ENCODE measurements around the gene TNNI3.

Gene TNNI3

DNA sequence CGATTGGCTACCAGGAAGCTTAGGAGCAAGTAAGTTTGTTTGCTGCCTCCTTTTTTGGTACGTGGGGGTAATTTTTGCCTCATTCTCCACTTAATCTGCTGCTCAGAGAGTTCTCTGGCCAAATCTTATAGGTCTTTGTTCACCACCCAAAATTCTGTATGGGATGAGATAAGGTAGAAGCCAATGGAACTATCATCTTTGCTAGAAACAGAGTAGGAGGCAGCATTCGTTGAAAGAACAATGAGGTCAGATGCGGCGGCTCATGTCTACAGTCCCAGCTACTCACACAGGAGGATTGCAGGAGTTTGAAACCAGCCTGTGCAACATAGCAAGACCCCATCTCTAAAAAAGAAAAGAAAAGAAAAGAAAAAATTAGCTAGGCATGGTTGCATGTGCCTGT, 13.9 kb upstream of the TNNI3 start:
- FAIRE-seq (no peak), DNase-seq (ENCODE audit: insufficient read length) (no peak)
- TF ChIP-seq TAF1 (IDR thresholded peaks at IDR 0.05; ENCODE audit: borderline replicate concordance, low read depth, low read length) (no peak), POLR2A (IDR thresholded peaks at IDR 0.05; ENCODE audit: low read depth, low read length) (no peak), POLR2AphosphoS5 (IDR thresholded peaks at IDR 0.05; ENCODE audit: low read depth, low read length) (no peak)

DNA sequence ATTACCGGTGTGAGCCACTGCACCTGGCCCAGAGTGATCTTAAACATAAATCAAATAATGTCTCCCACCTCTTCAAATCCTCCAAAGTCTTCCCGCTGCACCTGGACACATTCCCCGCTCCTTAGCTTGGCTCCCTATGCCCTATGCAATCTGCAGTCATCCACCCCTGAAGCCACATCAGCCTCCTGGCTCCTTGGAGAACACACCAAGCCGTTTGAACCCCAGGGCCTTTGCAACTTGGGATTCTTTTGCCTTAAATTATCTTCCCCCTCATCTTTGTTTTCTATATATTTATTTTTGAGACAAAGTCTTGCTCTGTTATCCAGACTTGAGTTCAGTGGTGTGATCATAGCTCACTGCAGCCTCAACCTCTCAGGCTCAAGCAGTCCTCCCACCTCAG, 11.6 kb upstream of the TNNI3 start:
- no peak for FAIRE-seq
- TF ChIP-seq POLR2AphosphoS5 (IDR thresholded peaks at IDR 0.05; ENCODE audit: low read depth, low read length) (no peak), TAF1 (IDR thresholded peaks at IDR 0.05; ENCODE audit: borderline replicate concordance, low read depth, low read length) (no peak), POLR2A (IDR thresholded peaks at IDR 0.05; ENCODE audit: low read depth, low read length) (no peak)
- DNase-seq (ENCODE audit: insufficient read length), result no peak

GRCh38 chr19:55166530-55167268, 9.2 kb upstream of the TNNI3 start, which contains the start of gene DNAAF3:
Gene DNAAF3 (minus strand): TSS chr19:55166613. CDS start chr19:55166413, 200 bp downstream.
- no peak for TF ChIP-seq POLR2A (IDR thresholded peaks at IDR 0.05; ENCODE audit: low read depth, low read length)
- no peak for TF ChIP-seq POLR2AphosphoS5 (IDR thresholded peaks at IDR 0.05; ENCODE audit: low read depth, low read length)
- no peak for TF ChIP-seq TAF1 (IDR thresholded peaks at IDR 0.05; ENCODE audit: borderline replicate concordance, low read depth, low read length)
- FAIRE-seq (no peak), DNase-seq (ENCODE audit: insufficient read length) (peak; percentile 89)

DNA sequence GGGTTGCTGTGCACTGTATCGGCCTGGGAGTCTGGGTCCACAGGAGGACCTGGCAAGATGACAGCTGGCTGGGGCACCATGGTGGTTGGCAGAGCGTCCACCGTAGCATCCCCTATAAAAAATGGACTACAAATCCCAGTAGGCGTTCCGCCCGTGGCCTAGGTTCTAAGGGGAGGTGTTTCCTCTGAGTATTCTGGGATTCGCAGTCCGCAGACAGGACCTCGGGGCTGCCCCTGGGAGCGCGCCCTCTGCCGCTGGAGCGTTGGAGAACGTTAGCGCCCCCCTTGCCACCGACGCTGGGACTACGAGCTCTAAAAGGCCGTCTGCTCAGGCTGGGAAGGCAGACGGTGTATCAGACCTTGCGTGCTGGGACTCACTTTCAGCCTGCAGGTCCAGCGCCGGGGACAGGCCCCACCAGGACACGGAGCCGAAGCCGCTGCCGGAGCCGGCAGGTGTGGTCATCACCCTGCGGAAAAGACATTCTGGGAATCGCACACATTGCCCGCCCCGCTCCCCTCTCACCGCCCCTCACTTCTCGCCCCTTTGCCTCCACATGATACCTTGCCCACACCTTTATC, 8.5 kb upstream of the TNNI3 start:
- no peak for FAIRE-seq

DNA sequence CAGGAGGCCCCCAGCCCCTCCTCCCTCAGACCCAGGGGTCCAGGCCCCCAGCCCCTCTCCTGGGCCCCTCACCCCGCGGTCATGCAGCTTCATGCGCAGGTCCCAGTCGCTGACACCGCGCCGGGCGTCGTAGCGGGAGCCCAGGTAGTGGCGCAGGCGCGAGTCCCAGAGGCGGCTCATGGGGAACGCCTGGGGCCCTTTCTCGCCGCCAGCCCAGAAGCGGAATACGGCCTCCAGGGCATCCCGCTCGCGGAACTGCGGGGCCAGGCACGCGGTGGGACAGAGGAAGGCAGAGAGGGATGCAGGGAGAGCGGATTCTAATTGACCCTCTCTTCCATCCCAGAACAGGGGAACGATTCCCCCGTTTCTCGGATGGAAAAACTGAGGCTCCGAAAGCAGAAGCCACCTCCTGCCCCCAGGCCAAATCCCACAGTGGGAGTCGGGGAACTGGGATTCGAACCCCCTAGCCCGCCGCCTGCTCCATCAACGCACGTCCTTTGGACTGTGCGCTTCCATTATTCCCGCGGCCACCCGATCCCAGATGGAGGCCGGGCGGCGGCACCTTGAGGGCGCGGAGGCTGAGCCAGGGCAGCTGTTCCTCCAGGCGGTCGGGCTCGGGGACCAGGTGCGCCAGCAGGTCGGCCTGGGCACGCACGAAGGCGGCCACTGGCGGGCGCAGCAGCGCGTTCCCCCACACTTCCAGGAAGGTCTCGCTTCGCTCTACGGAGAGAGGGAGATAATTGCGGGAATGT, 4.2 kb upstream of the TNNI3 start:
- TF ChIP-seq TAF1 (IDR thresholded peaks at IDR 0.05; ENCODE audit: borderline replicate concordance, low read depth, low read length), result no peak
- TF ChIP-seq POLR2A (IDR thresholded peaks at IDR 0.05; ENCODE audit: low read depth, low read length), result no peak
- TF ChIP-seq POLR2AphosphoS5 (IDR thresholded peaks at IDR 0.05; ENCODE audit: low read depth, low read length), result no peak
- FAIRE-seq (no peak), DNase-seq (ENCODE audit: insufficient read length) (no peak)

More for the DNA sequence above, 8.5 kb upstream of the TNNI3 start:
- TF ChIP-seq POLR2AphosphoS5 (IDR thresholded peaks at IDR 0.05; ENCODE audit: low read depth, low read length), result no peak
- no peak for TF ChIP-seq POLR2A (IDR thresholded peaks at IDR 0.05; ENCODE audit: low read depth, low read length)
- no peak for TF ChIP-seq TAF1 (IDR thresholded peaks at IDR 0.05; ENCODE audit: borderline replicate concordance, low read depth, low read length)
- no peak for DNase-seq (ENCODE audit: insufficient read length)

- DNase-seq (ENCODE audit: insufficient read length) (no peak), FAIRE-seq (no peak)
- TF ChIP-seq POLR2AphosphoS5 (IDR thresholded peaks at IDR 0.05; ENCODE audit: low read depth, low read length) (no peak), POLR2A (IDR thresholded peaks at IDR 0.05; ENCODE audit: low read depth, low read length) (no peak), TAF1 (IDR thresholded peaks at IDR 0.05; ENCODE audit: borderline replicate concordance, low read depth, low read length) (no peak)
Measured at GRCh38 chr19:55160986-55161365, 3.4 kb upstream of the TNNI3 start.

DNA sequence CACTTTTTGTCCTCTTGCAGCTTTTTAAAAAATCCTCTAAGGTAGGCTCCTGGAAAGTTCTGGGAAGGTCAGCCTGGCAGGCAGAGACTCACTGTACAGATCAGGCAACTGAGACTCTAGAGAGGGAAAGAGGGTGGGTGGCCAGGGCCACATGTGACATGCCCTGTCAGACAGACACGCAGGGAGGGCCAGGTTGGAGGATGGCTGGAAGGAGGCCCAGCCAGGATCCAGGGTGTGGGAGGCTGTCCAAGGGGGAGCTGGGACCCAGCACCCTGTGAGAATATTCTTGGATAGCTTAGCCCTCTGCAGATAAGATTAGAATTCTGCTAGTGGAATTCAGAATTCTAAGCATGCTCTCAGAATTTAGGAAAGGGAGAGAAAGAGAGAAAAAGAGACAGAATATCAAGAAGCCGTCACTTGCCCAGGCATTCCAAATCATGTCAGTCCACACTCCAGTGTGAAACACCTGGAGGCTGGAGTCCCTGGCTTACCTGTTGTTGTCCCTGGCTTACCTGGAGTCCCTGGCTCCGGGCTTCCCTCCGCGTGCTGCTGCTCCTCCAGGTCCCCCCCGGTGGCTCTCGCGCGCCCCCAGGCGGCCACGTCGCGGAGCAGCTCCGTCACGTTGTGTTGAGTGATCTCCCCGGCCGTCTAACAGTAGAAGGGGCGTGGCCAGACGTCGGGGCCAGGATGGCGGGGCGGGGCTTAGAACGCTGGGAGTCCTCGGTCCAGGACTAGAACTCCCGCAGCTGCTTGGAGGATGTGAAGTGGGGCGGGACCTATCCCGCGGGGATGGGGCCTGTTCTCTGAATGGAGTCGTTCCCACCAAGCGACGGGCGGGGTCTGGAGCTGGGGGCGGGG, 2.8 kb upstream of the TNNI3 start:
- FAIRE-seq (peak; percentile 70), DNase-seq (ENCODE audit: insufficient read length) (peak; percentile 97)
- TF ChIP-seq POLR2A (IDR thresholded peaks at IDR 0.05; ENCODE audit: low read depth, low read length) (no peak), TAF1 (IDR thresholded peaks at IDR 0.05; ENCODE audit: borderline replicate concordance, low read depth, low read length) (no peak), POLR2AphosphoS5 (IDR thresholded peaks at IDR 0.05; ENCODE audit: low read depth, low read length) (no peak)

- FAIRE-seq (no peak), DNase-seq (ENCODE audit: insufficient read length) (no peak)
- no peak for TF ChIP-seq POLR2AphosphoS5 (IDR thresholded peaks at IDR 0.05; ENCODE audit: low read depth, low read length)
- TF ChIP-seq POLR2A (IDR thresholded peaks at IDR 0.05; ENCODE audit: low read depth, low read length), result no peak
- no peak for TF ChIP-seq TAF1 (IDR thresholded peaks at IDR 0.05; ENCODE audit: borderline replicate concordance, low read depth, low read length)
Measured at GRCh38 chr19:55158848-55159749, 1.6 kb upstream of the TNNI3 start.

GRCh38 chr19:55158423-55158822, 891 bp upstream of the TNNI3 start:
- no peak for TF ChIP-seq POLR2AphosphoS5 (IDR thresholded peaks at IDR 0.05; ENCODE audit: low read depth, low read length)
- TF ChIP-seq POLR2A (IDR thresholded peaks at IDR 0.05; ENCODE audit: low read depth, low read length), result no peak
- TF ChIP-seq TAF1 (IDR thresholded peaks at IDR 0.05; ENCODE audit: borderline replicate concordance, low read depth, low read length), result no peak
- DNase-seq (ENCODE audit: insufficient read length) (no peak), FAIRE-seq (no peak)

Measured in GM12892 (cell line).